ENCODE measurements around the gene PRXL2A.

- TF ChIP-seq TAF1 (IDR thresholded peaks at IDR 0.05; ENCODE audit: borderline replicate concordance, insufficient read depth, low read length) (no peak), POLR2AphosphoS5 (IDR thresholded peaks at IDR 0.05; ENCODE audit: low read depth, low read length) (no peak), SIN3A (IDR thresholded peaks at IDR 0.05; ENCODE audit: borderline replicate concordance, insufficient read depth, low read length) (no peak), FOXP2 (optimal IDR thresholded peaks at IDR 0.05; ENCODE audit: borderline replicate concordance, extremely low read depth, extremely low read length, insufficient read depth) (no peak), REST (IDR thresholded peaks at IDR 0.05; ENCODE audit: insufficient read depth in 1 of 2, low read depth in 2 of 2, low read length in 2 of 2) (no peak)
Observed at GRCh38 chr10:80458263-80458625, 49.9 kb downstream of the PRXL2A start.
